GM21423 (cell line): ENCODE measurements around the gene PSMB9.

Source experiments
- ATAC-seq: cut with Tn5 transposase; IDR thresholded peaks from one replicate; pipeline ENCODE4 v1.9.1; 2021; ENCODE audit warnings: mild to moderate bottlenecking, moderate library complexity; ENCODE audit not compliant: unreplicated experiment

PSMB9 gene

GRCh38 chr6:32894085-32895005 is 40.4 kb downstream of the PSMB9 start:
- ATAC-seq: peak; percentile 95

- no peak for ATAC-seq
Measured at GRCh38 chr6:32895006-32895345, 41.0 kb downstream of the PSMB9 start.

- ATAC-seq: no peak
Measured at GRCh38 chr6:32903952-32904351, 50.0 kb downstream of the PSMB9 start.

DNA sequence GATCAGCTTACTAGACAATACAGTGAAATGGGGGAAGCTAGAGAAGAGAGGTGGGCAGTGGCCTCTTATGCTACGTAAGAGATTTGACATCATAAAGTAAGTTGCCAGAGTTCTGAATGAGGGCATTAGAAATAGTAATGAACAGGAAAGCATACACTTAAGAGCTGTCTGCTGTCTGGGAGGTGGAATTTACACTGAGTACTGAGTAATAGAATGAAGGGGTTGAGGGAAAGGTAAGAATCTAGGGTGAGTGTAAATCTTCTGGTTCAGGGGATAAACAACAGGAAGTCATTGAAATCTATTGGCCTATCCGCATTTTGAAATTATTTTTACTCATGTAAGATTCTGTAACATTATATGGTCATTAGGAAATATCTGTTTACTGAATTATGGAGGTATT is 51.1 kb downstream of the PSMB9 start:
- no peak for ATAC-seq

DNA sequence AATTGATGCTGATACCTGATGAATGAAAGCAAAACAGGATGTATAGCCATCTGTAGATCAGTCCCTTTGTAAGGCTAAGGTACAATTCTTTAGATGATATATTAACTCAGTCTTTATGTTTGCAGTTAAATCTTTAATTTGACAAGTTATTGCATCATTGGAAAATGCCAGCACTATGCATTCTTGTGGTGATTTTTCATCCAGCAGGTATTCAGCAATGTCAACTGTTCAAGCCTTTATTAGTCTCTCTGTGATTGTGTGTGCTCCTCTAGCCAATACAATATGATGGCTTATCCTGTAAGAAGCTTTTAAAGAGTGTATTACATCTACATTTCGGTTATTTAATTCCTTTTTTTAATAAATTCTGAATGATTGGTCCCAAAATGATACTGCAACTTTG is 52.5 kb downstream of the PSMB9 start:
- ATAC-seq: no peak

DNA sequence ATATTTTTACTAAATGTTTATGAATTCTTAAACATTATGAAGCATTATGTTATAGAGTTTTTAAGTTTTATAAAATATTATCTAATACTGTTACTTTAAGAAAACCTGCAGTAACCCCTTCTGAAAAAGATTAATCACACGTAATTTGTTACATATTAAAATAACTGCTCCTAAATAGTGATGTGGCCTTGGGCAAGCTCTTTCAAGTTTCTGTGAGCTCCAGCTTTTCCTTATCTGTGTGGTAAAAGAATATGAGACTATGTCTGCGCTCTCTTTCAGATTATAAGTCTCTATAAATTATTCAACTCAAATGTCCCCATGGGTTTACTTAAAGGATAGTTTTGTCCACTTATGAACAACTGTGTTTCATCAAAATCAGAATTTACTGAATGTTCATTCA is 54.9 kb downstream of the PSMB9 start:
- ATAC-seq: no peak
